Mesenteric fat pad (tissue), 1 donor: ENCODE results near the gene CLEC16A. TPM values are rescaled to one million over a fixed set of nuclear protein-coding genes. Genes with fewer than 3 reads are reported as not detected.
"Not testable (repeated sequence)": the region's sequence is repeated elsewhere in the genome, so short reads cannot be mapped to it uniquely, and the experiment has no call there.

ENCODE experiments used
- DNase-seq: peaks from one replicate; pipeline ENCODE4 v3.0.0-alpha.2; 2020; ENCODE audit warnings: low spot score
- total RNA-seq: library from RNA; stranded (reverse); fragmentation: NEBNext Ultra II Directional; extraction: Animal tissue kit (Norgen Biotek cat#: 25700); gene quantifications from one replicate; pipeline ENCODE4 v1.2.1, GENCODE V29; 2021
- donor health status: DM: yes; HTN: yes; CAD: no.

CLEC16A gene
- total RNA-seq, 1 donor from 2014 or later, result 27.5 TPM

DNA sequence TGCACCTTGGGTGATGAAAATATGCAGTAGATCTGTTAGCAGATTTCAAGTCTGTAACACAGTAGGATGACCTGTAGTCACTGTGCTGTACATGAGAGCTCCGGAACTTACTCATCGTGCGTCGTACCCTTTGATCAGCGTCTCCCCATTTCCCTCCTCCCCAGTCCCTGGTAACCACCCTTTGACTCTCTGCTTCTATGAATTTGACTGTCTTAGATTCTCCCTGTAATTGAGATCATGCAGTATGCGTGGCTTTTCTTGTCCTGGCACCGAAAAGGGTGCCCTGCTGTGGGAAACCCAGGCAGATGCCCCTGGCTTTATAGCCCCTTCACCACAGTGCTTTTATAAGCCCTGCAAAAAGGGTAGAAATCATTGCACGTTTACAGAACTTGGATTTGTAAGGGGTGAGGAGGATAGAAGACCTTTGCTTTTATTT, 20.5 kb downstream of the CLEC16A start:
- DNase-seq, result no peak

DNA sequence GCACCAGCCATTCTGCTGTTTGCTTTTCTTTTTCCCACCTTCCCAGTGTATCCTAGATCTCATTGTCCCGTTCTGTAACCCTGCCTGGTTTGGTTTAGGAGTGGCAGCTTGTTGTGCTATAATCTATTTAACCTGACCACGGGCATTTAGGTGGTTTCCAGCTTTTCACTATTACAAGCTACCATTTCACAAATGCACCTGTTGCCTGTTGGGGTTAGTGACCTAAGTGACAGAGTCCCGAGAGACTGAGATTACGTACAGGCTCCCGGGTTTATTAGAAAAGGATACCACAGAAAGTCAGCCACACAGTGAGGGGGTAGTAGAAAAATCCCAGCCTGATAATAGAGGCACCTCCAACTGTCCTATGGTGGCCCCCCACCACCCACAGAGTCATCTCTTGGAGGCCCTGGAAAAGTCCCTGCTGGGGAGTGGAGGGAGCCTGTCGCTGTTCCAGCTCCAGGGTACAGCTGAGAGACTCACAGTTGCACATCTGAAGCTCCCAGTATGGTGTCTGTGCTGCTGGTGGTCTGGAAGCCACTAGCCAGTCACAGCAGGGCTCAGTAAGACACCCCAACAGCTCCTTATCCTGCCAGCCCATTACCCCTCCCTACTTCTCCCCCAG, 21.2 kb downstream of the CLEC16A start:
- no peak for DNase-seq

DNA sequence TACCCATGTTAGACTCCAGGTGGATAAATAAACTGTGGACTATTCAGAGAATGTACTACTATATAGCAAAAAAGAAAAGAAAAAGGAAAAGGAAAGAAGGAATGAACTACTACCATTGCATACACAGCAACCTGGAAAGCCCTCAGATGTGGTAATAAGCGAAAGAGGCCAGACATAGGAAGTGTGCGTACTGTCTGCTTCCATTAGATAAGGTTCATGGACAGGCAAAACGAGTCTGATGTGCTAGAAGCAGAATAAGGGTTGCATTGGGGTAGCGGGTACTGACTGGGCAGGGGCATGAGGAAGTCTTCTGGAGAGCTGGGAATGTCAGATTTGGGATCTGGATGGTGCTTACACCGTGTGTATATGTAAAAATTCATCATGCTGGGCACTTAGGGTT, 21.8 kb downstream of the CLEC16A start:
- no peak for DNase-seq

DNA sequence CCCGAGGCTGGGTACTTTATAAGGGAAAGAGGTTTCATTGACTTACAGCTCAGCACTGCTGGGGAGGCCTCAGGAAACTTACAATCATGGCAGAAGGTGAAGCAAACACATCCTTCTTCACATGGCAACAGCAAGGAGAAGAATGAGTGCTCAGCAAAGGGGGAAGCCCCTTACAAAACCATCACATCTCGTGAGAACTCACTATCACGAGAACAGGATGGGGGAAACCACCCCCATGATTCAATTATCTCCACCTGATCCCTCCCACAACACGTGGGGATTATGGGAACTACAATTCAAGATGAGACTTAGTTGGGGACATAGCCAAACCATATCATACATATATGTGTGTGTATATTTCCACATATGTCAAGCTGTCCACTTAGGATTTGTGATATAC, 22.2 kb downstream of the CLEC16A start:
- not testable (repeated sequence) for DNase-seq

DNA sequence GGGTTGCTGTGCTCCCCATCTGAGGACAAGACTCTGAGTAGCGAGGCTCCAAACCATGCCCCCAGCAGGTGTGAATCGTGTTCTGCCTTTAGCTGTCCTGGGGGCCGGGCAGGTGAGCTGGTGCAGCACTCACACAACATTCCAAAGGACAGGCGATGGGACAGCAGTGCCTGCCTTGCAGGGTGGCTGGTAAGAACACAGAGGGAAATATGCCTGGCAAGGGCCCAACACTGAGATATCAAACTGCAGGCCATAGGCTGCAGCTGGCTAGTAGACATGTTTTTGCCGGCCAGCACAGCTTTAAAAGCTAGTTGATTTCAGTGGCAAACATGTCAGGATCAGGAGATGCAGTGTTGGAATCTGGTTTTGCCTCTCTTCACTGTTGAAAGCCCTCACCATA, 23.6 kb downstream of the CLEC16A start:
- no peak for DNase-seq

GRCh38 chr16:10968498-10968897, 24.1 kb downstream of the CLEC16A start:
- no peak for DNase-seq

GRCh38 chr16:10969615-10970014, 25.3 kb downstream of the CLEC16A start:
- no peak for DNase-seq

GRCh38 chr16:10970065-10970464, 25.7 kb downstream of the CLEC16A start:
- DNase-seq, result no peak

- DNase-seq, result no peak
Observed at GRCh38 chr16:10971560-10971961, 27.2 kb downstream of the CLEC16A start.

DNA sequence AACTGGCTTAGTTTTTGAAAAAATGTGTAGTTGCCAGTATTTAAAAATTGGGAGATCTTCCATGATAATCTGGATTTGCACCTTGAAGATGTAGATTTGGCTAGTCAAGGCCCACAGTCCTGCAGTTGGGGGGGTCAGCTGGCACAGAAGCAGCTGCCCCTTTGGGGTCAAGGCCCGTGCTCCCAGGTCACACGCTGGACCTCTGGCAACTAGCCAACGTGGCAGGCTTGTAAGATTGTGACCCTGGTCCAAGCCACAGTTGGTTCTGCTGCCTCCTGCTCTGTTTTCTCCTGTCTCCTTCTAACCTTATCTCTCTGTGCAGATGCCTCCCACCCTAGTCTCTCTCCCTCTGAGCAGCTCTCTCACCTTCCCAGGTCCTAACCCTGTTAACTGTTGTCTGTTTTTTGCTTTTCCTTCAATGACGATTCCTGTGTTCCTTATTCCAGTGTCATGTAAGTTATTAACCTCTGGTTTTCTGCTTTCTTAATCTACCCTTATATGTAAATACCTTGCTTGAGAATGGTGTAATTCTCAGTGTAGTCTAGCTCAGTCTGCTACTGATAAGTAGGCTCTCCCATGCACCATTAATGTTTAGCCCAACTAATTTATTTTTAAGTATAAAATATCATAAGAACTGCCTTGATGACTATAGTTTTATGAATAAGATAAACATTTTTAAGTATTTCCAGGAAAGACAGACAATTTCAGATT, 27.9 kb downstream of the CLEC16A start:
- no peak for DNase-seq

- DNase-seq, result no peak
Observed at GRCh38 chr16:10972819-10973464, 28.6 kb downstream of the CLEC16A start.

- no peak for DNase-seq
Observed at GRCh38 chr16:10976634-10977033, 32.3 kb downstream of the CLEC16A start.

- no peak for DNase-seq
Observed at GRCh38 chr16:10978124-10978523, 33.8 kb downstream of the CLEC16A start.

DNA sequence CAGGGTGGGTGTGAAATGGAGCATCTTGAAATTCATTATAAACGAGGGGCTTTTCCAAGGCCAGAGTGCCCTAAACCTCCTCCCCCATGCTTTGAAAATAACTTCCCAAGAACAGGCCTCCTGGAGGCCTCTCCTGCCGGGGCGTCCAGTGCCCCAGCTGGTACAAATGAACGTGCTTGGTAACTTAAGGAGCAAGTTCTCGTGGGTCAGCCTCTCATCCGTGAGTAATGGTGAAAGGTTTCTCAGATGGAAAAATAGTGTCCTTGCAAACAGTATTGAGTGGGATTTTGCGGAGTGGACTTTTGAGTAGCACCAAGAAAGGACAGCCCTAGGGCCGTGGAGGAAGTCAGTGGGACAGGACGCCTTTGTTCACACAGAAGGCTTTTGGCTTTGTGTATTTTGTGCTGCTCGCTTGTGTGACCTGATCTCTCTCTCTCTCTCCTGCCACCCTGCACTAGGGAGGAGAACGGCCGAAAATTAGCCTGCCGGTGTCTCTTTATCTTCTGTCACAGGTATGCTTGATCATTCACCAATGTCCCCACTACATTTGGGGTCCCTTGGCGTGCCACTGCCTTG, 34.6 kb downstream of the CLEC16A start:
- DNase-seq, result no peak

DNA sequence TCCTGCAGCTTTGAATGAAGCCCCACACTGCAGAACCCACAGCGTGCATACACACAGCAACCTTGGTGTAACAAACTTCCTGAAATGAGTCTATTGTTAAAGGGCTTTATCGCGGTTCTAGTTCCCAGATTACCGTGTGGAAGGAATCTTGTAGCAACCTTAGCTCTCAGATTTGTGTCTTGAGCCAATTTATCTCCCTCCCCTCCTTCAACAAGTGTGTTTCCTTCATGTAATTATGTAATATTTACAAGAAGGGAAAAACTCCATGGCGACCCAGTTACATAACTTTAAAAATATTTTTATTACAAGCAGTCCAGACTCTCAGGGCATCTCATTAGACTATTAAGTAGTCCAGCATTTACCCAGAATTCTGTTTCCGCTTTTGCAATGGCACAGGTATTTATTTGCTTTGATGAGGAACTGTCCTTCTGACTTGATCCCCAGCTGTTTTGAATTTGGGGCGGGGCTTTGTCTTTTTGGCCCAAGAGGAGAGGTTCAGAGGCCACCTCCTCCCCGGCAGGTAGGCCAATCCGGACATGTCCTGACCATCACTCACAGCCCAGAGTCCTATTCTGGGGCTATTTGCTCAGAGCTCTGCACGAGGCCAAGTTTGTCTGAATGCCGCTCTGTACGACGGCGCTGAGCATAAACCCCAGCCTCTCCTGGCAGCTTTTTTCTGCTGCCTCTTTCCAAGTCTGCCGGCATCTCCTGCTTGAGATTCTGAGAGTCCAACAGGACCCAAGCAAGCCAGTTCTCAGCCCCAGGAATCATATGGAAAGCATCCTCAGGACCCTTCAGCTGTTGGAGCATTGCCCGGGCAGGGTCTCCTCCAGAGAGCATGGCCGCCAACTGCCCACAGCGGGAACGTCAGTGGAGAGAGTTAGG, 35.6 kb downstream of the CLEC16A start:
- no peak for DNase-seq

DNA sequence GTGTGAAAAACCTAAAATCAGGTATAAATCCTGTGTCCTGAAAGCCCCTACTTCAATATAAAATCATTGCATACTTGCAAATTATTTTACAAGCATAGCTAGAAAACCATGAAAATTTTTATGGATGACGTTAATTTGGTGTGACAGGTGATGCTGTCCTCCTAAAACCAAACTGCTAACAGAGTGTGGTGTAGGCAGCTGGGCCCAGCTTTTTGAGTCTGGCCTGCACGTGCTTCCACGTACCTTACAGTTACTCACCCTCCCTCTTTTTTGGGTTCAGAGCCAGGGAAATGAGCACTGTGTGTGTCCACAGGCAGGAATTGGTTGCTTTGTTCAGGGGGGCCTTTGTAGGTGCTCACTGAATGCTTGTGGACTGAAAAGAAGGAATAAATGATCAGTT, 36.4 kb downstream of the CLEC16A start:
- DNase-seq, result no peak

DNA sequence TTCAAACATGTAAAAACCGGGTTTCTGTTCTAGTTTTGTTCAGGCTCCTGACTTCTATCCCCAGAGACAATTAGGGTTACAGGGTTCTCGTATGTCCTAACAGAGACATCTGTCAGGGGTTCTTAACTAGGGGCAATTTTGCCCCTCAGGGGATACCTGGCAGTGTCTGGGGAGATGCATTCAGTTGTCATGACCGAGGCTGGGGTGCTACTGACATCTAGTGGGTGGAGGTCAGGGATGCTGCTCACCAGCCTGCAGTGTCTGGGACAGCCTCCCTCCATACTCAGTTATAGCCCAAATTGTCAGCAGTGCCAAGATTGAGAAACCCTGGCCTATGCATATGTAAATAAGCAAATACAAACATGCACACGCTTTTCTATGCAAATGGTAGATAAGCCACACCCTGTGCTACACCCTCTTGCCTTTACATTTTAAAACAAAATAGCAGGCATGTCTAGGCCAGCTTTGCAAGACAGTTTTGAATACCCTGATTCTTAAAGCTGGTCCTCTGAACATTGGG, 37.4 kb downstream of the CLEC16A start:
- no peak for DNase-seq

- no peak for DNase-seq
Observed at GRCh38 chr16:10982465-10983150, 38.2 kb downstream of the CLEC16A start.

- DNase-seq, result no peak
Observed at GRCh38 chr16:10983159-10983558, 38.8 kb downstream of the CLEC16A start.

DNA sequence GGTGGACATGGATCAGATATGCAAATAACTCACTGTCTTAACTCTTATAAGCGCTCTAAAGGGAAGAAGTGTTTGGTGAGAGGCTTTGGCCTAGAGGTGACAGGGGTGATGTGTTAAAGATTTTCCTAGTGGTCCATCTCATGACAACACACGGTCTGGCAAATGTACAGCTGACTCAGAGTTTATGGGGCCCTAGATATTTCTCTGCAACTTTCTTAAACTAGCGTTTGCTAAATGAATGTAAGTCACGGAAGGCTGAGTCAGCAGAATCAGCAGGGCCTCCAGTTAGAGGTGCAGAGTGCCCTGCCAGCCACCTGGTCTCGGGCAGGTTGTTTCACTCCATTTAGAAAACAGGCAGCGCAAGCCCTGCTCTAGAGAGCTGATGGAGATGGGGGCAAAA, 40.1 kb downstream of the CLEC16A start:
- no peak for DNase-seq
